HG02938 (cell line): Measurements from ENCODE around the gene CDH4.

ENCODE experiments used
- ATAC-seq: cut with Tn5 transposase; IDR thresholded peaks from one replicate; pipeline ENCODE4 v1.9.1; 2021; ENCODE audit warnings: mild to moderate bottlenecking, moderate library complexity; ENCODE audit not compliant: unreplicated experiment

CDH4 gene

GRCh38 chr20:61251529-61252393 lies at the start of gene CDH4:
Gene CDH4 (plus strand): TSS chr20:61252261.
- no peak for ATAC-seq

GRCh38 chr20:61203320-61203719 lies 48.7 kb upstream of the CDH4 start:
- ATAC-seq: no peak

- no peak for ATAC-seq
These were observed 47.9 kb upstream of the CDH4 start for GRCh38 chr20:61204206-61204605.

- no peak for ATAC-seq
These were observed 46.3 kb upstream of the CDH4 start for GRCh38 chr20:61205769-61206168.

- no peak for ATAC-seq
These were observed 41.2 kb upstream of the CDH4 start for GRCh38 chr20:61210862-61211261.

GRCh38 chr20:61217848-61218247 lies 34.2 kb upstream of the CDH4 start:
- ATAC-seq: no peak

- ATAC-seq: no peak
These were observed 33.0 kb upstream of the CDH4 start for GRCh38 chr20:61219021-61219431.

- ATAC-seq: no peak
These were observed 31.9 kb upstream of the CDH4 start for GRCh38 chr20:61220131-61220530.

GRCh38 chr20:61220626-61221325 lies 31.3 kb upstream of the CDH4 start:
- no peak for ATAC-seq

GRCh38 chr20:61222699-61223098 lies 29.4 kb upstream of the CDH4 start:
- ATAC-seq: no peak

- no peak for ATAC-seq
These were observed 28.9 kb upstream of the CDH4 start for GRCh38 chr20:61223121-61223520.

- ATAC-seq: no peak
These were observed 21.9 kb upstream of the CDH4 start for GRCh38 chr20:61230166-61230565.

GRCh38 chr20:61233590-61233989 lies 18.5 kb upstream of the CDH4 start:
- ATAC-seq: no peak

GRCh38 chr20:61234224-61234890 lies 17.7 kb upstream of the CDH4 start:
- no peak for ATAC-seq

- ATAC-seq: no peak
These were observed 15.3 kb upstream of the CDH4 start for GRCh38 chr20:61236713-61237112.

GRCh38 chr20:61238813-61239212 lies 13.2 kb upstream of the CDH4 start:
- ATAC-seq: no peak

GRCh38 chr20:61240814-61241213 lies 11.2 kb upstream of the CDH4 start:
- ATAC-seq: no peak

- ATAC-seq: no peak
These were observed 7.8 kb upstream of the CDH4 start for GRCh38 chr20:61244213-61244612.

- no peak for ATAC-seq
These were observed 5.8 kb upstream of the CDH4 start for GRCh38 chr20:61246269-61246668.

- ATAC-seq: no peak
These were observed 2.4 kb upstream of the CDH4 start for GRCh38 chr20:61249626-61250025.

- no peak for ATAC-seq
These were observed 671 bp downstream of the CDH4 start for GRCh38 chr20:61252601-61253263.
